HG03097 (cell line): ENCODE measurements around the gene ZNF699.
"Not testable (repeated sequence)": the region's sequence is repeated elsewhere in the genome, so short reads cannot be mapped to it uniquely, and the experiment has no call there.

Source experiments
- ATAC-seq: cut with Tn5 transposase; IDR thresholded peaks from one replicate; pipeline ENCODE4 v1.9.1; 2021; ENCODE audit not compliant: unreplicated experiment, low FRiP score

ZNF699 gene

GRCh38 chr19:9289231-9289884 is 20.3 kb downstream of the ZNF699 start:
- ATAC-seq: no peak

GRCh38 chr19:9283485-9283884 is 26.2 kb downstream of the ZNF699 start:
- not testable (repeated sequence) for ATAC-seq

GRCh38 chr19:9251236-9251635 is 58.4 kb downstream of the ZNF699 start:
- no peak for ATAC-seq

DNA sequence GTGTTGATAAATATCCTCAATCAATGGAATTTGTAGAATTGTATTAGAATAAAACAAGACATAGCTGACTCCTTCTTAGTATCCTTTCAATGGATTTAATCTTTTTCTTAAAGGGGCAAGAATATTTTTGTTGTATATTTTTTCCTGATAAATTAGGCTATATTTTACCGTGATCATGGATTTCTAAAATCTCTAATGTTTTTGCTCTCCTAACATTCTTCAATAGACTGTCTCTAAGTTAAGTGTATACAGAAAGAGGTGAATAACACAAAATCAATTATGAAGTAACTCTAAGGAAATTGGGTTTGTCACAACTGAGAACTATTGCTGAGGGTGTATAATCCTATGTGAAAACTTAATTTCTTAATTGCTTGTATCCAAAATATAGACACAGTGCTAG is 59.0 kb downstream of the ZNF699 start, which contains the start of gene OR7E24:
Gene OR7E24 (plus strand): TSS at position 301 of the 400 bp plus-strand sequence. CDS start 114 bp downstream, outside the sequence.
- ATAC-seq: no peak
